GM12878 (cell line): ENCODE results near the gene SPOCD1. TPM values are rescaled to one million over a fixed set of nuclear protein-coding genes. Genes with fewer than 3 reads are reported as not detected.

ENCODE experiments used
- ATAC-seq: fragments of 200-7000 bp; cut with Tn5 transposase; 3 replicates; pipeline ENCODE4 v1.9.1; 2020; ENCODE audit warnings: mild to moderate bottlenecking, moderate library complexity
- BruUV-seq: library from RNA; stranded (reverse); fragments of 400-500 nt; replicated peaks from 2 replicates; lab custom pipeline; 2021; lab: Mats Ljungman, UMichigan
- CTCF ChIA-PET: fragments of 300-600 bp; sonication (Branson Sonifier 250); formaldehyde crosslinking; extraction: SDS; loops from one replicate; lab custom pipeline; 2021; ENCODE audit warnings: inconsistent platforms; lab: Yijun Ruan, JAX
- POLR2A ChIA-PET: fragments of 350-600 bp; formaldehyde crosslinking; extraction: SDS; loops from one replicate; lab custom pipeline; 2021; ENCODE audit warnings: inconsistent platforms; lab: Charles Lee
- RAD21 ChIA-PET: fragments of 300-600 bp; sonication (Branson Sonifier 250); formaldehyde crosslinking; loops from one replicate; lab custom pipeline; 2023; ENCODE audit warnings: antibody characterized with exemption; ENCODE audit not compliant: unreplicated experiment; lab: Charles Lee
- SMC1A ChIA-PET: fragments of 300-600 bp; sonication (Branson Sonifier 250); formaldehyde crosslinking; loops from one replicate; lab custom pipeline; 2023; ENCODE audit not compliant: unreplicated experiment, uncharacterized antibody; lab: Charles Lee
- DNase-seq: peaks from one replicate; pipeline ENCODE4 v3.0.0-alpha.2; 2011; ENCODE audit warnings: low read depth, low spot score
- FAIRE-seq: peaks from 3 replicates; lab custom pipeline; 2011; peaks lifted over from hg19 to GRCh38; lab: Jason Lieb, UNC
- H2AFZ ChIP-seq: 2 replicates; pipeline ENCODE4 v1.6.0; 2011; ENCODE audit warnings: low read depth, low read length, control low read depth; ENCODE audit not compliant: control insufficient read depth
- H3K27ac ChIP-seq: 2 replicates; pipeline ENCODE4 v1.5.1; 2011; ENCODE audit warnings: control low read depth; ENCODE audit not compliant: control insufficient read depth, insufficient read depth
- H3K27me3 ChIP-seq, 2 experiments: replicated peaks in 1 of 2; 2 replicates each; pipeline versions ENCODE4 v1.6.0 to v1.6.1; 2011; ENCODE audit warnings: low read length in 1 of 2; ENCODE audit not compliant: control insufficient read depth in 2 of 2, insufficient read depth in 2 of 2
- H3K36me3 ChIP-seq, 2 experiments: 2 replicates each; pipeline ENCODE4 v1.5.1; 2011; ENCODE audit warnings: low read length in 1 of 2; ENCODE audit not compliant: control insufficient read depth in 2 of 2, insufficient read depth in 2 of 2
- H3K4me1 ChIP-seq: 2 replicates; pipeline ENCODE4 v1.6.1; 2011; ENCODE audit warnings: mild to moderate bottlenecking, low read length, moderate library complexity, mixed read lengths; ENCODE audit not compliant: control insufficient read depth, insufficient read depth
- H3K4me2 ChIP-seq: 2 replicates; pipeline ENCODE4 v1.6.0; 2011; ENCODE audit warnings: control low read depth; ENCODE audit not compliant: control insufficient read depth, insufficient read depth
- H3K4me3 ChIP-seq: fragments of 200-600 bp; sonication (generic); 2 replicates; pipeline ENCODE4 v1.5.1; 2016
- H3K79me2 ChIP-seq: 2 replicates; pipeline ENCODE4 v1.6.0; 2011; ENCODE audit warnings: low read length; ENCODE audit not compliant: control insufficient read depth, insufficient read depth
- H3K9ac ChIP-seq: 2 replicates; pipeline ENCODE4 v1.8.0; 2011; ENCODE audit warnings: low read length, control low read depth, mixed read lengths; ENCODE audit not compliant: control insufficient read depth, insufficient read depth
- H3K9me3 ChIP-seq: replicated peaks from 3 replicates; pipeline ENCODE4 v1.5.1; 2011; ENCODE audit warnings: mild to moderate bottlenecking, low read length; ENCODE audit not compliant: control insufficient read depth, insufficient read depth
- H4K20me1 ChIP-seq: 2 replicates; pipeline ENCODE4 v1.6.0; 2011; ENCODE audit not compliant: control insufficient read depth, insufficient read depth
- FOXM1 ChIP-seq: IDR thresholded peaks from 2 replicates; pipeline ENCODE4 v1.6.1; 2012; ENCODE audit warnings: low read depth, mild to moderate bottlenecking, inconsistent platforms, low read length, moderate library complexity
- MXI1 ChIP-seq: fragments of 150-350 bp; IDR thresholded peaks from 2 replicates; pipeline ENCODE4 v1.6.1; 2011; ENCODE audit warnings: low read depth, mild to moderate bottlenecking, inconsistent platforms, low read length, improper control_type of control experiment
- SPI1 ChIP-seq: IDR thresholded peaks from 2 replicates; pipeline ENCODE4 v1.6.1; 2011; ENCODE audit warnings: low read depth, mild to moderate bottlenecking, low read length, moderate library complexity, borderline replicate concordance; ENCODE audit not compliant: insufficient read depth
- SUZ12 ChIP-seq: fragments of 200-600 bp; sonication (generic); IDR thresholded peaks from one replicate; pipeline ENCODE4 v1.6.1; 2018; ENCODE audit warnings: antibody characterized with exemption, mild to moderate bottlenecking; ENCODE audit not compliant: unreplicated experiment
- ZBED1 ChIP-seq: IDR thresholded peaks from 2 replicates; pipeline ENCODE4 v1.6.1; 2016; ENCODE audit warnings: borderline replicate concordance
- WGBS: methylation state at CpG from one replicate; pipeline ENCODE4 v1.1.6; 2016; ENCODE audit warnings: low lambda C conversion rate; ENCODE audit not compliant: insufficient replicate concordance, insufficient coverage; ENCODE audit errors: missing lambda C conversion rate; 5-methylcytosine and 5-hydroxymethylcytosine counted together
- in situ Hi-C: fragments of 300-500 bp; cut with MboI; formaldehyde crosslinking; loops from 9 replicates; pipeline ENCODE4 v1.14.3; 2018; ENCODE audit warnings: mixed read lengths
- intact Hi-C: fragments of 100-400 bp; cut with micrococcal nuclease; formaldehyde crosslinking; loops from one replicate; pipeline ENCODE4 v1.14.2; 2022; ENCODE audit not compliant: unreplicated experiment
- polyA plus RNA-seq, 11 experiments: library from polyadenylated mRNA; depleted of rRNA in 4 of 11; unstranded in 6 of 11; stranded (reverse) in 5 of 11; fragments of >200 nt; fragmentation: Nextera tagmentation in 4 of 11; fragmentation: Illumina TruSeq in 1 of 11; extraction: Ambion mirVana in 4 of 11; extraction: Trizol in 1 of 11; gene quantifications; 1 replicate in 1 of 11; 2 replicates in 10 of 11; pipeline versions ENCODE4 v1.2.1 to v1.2.3, GENCODE V29; 2011 to 2016; ENCODE audit warnings: inconsistent platforms in 2 of 11, missing spikeins in 2 of 11, low read depth in 1 of 11
- total RNA-seq, 4 experiments: library from RNA; depleted of rRNA in 3 of 4; stranded (reverse); fragments of >200 nt in 3 of 4; fragmentation: Illumina TruSeq in 1 of 4; extraction: Trizol in 1 of 4; gene quantifications; 2 replicates each; pipeline versions ENCODE4 v1.2.1 to v1.2.3, GENCODE V29; 2013 to 2021
- TF ChIP-seq, protein P1 (sequence below): fragments of 450-650 bp; IDR thresholded peaks from 2 replicates; pipeline ENCODE4 v1.6.1; 2017; ENCODE audit warnings: antibody characterized with exemption, mild to moderate bottlenecking, moderate library complexity

SPOCD1 gene
- total and polyA plus RNA-seq, 10 of the 15 experiments (the other 5 are each of a cell fraction or from before 2014, with no cell fraction given): 0.02 to 0.65 (median 0.13) TPM; not detected in 4

DNA sequence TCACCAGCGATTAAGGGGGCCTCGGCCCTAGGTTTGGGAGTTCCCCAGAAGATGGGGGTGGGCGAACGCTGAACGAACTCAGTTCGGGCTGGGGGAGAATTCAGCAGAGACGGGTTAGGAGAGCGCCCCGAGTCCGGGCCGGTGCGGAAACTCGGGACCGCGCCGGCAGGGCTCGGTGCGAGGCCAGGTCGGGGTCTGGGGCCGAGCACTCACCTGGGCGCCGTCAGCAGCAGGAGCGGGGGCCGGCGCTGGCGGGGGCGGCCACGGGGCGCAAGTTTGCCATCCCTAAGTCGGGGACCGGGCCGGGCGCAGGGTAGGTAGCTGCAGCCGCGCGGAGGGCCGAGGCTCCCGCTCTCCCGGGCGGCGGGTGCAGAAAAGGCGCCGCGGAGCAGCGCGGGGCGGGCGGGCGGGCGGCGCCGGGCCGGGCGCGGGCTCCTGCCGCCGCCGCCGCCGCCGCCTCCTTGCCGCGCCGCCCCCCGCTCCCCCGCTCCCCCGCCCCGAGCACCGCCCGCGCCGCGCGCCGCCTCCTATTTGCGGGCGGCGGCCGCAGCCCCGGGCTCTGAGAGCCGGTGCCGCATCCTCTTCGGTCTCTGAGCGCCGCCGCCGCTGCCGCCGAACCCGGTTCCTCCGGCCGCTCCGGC is 52.0 kb downstream of the SPOCD1 start:
- CTCF ChIA-PET: interaction anchor here (1.2 to 3.2 kb wide), 5 partner anchors 13 to 99 kb away, joined by 3 to 12 read pairs (median 4); no protein-coding TSS in a partner anchor
- Histone ChIP-seq H3K4me1 (peaks cover 8% of the 10 kb centered on the region), H3K79me2 (no peaks in the 10 kb centered on the region), H3K36me3 (no peaks in the 10 kb centered on the region), H3K9me3 (no peaks in the 10 kb centered on the region), H3K27me3 (peaks cover 20 to 26% of the 10 kb centered on the region in 2 experiments), H3K9ac (no peak overlapping the region), H3K4me3 (peak overlapping the region; percentile 32; the same call in 1 of the 2 replicates), H3K4me2 (peak overlapping the region; percentile 81), H3K27ac (no peak overlapping the region), H4K20me1 (no peaks in the 10 kb centered on the region), H2AFZ (no peak overlapping the region)
- POLR2A ChIA-PET: no interaction called here
- RAD21 ChIA-PET: interaction anchor here (0.8 to 1.0 kb wide), 3 partner anchors 18 to 200 kb away, joined by 3 read pairs; no protein-coding TSS in a partner anchor
- WGBS: 0% methylated on average over 17 of the region's 93 CpGs
- BruUV-seq: no TSS peak
- TF ChIP-seq MXI1 (no peak), SPI1 (no peak), ZBED1 (no peak), FOXM1 (no peak), SUZ12 (peak; percentile 92)
- TF ChIP-seq, protein P1, sequence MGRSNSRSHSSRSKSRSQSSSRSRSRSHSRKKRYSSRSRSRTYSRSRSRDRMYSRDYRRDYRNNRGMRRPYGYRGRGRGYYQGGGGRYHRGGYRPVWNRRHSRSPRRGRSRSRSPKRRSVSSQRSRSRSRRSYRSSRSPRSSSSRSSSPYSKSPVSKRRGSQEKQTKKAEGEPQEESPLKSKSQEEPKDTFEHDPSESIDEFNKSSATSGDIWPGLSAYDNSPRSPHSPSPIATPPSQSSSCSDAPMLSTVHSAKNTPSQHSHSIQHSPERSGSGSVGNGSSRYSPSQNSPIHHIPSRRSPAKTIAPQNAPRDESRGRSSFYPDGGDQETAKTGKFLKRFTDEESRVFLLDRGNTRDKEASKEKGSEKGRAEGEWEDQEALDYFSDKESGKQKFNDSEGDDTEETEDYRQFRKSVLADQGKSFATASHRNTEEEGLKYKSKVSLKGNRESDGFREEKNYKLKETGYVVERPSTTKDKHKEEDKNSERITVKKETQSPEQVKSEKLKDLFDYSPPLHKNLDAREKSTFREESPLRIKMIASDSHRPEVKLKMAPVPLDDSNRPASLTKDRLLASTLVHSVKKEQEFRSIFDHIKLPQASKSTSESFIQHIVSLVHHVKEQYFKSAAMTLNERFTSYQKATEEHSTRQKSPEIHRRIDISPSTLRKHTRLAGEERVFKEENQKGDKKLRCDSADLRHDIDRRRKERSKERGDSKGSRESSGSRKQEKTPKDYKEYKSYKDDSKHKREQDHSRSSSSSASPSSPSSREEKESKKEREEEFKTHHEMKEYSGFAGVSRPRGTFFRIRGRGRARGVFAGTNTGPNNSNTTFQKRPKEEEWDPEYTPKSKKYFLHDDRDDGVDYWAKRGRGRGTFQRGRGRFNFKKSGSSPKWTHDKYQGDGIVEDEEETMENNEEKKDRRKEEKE: no peak
- intact Hi-C loops: no loop called here
- FAIRE-seq (no peak), DNase-seq (no peak), ATAC-seq (no peak)
- in situ Hi-C loops: no loop called here
- SMC1A ChIA-PET: no interaction called here
